ENCODE data around the gene MATK. TPM values are rescaled to one million over a fixed set of nuclear protein-coding genes. Genes with fewer than 3 reads are reported as not detected.

Gene MATK
- total and polyA plus RNA-seq, 4 donors, result 0.78 to 7.0 (median 1.8) TPM

DNA sequence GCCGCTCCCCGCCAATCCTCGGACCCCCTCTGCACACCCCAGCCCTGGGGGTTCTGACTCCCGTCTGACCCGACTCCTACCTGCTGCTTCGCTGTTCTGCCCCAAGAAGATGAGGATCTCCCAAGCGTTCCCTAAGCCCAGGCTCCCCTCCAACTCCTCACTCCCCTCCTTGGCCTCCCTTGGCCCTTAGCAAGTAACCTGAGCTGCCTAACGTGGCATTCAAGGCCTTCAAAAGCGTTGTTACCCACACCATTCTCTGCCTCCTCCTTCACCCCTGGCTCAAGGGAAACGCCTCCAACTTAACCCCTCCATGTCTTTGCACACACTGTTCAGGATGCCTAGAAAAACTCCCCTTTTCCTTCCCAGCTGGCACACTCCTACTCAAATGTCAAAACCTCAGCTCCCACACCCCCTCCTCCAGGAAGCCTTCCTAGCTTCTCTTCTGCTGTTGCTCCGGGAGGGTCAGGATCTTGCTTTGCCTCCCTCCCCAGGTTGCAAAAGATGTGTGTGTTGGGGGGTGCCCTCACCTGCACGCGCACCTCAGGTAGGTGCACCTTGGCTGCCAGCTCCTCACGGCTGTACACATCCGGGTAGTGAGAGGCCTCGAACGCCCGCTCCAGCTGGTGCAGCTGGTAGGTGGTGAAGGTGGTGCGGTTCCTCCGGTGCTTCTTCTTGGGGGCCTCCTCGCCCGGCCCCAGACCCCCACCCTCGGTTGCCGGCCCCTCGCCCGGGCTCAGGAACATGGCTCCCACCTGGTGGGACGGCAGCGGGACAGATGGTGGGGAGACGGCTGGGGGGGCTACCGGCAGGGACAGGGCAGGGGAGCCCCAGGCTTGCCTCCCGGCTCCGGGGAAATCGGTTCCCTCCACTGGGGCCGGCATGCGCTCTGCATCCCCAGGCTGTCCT is 14.9 kb downstream of the MATK start:
- Histone ChIP-seq H3K27ac (ENCODE audit: low read depth in 1 of 2, low read length in 2 of 2) (no peak overlapping the region), H3K4me3 (ENCODE audit: low read depth in 1 of 3, low read length in 3 of 3) (no peak overlapping the region), H3K36me3 (ENCODE audit: control insufficient read depth in 4 of 4, insufficient read depth in 3 of 4, low read depth in 1 of 4, low read length in 3 of 4) (peaks cover 3 to 29% (median 7%) of the 10 kb centered on the region in 4 donors), H3K4me1 (ENCODE audit: control insufficient read depth in 4 of 4, insufficient read depth in 4 of 4, low read length in 3 of 4) (no peaks in the 10 kb centered on the region), H3K9me3 (ENCODE audit: control insufficient read depth in 4 of 4, low read length in 3 of 4) (no peaks in the 10 kb centered on the region), H3K9ac (ENCODE audit: low read depth in 1 of 2, low read length in 2 of 2) (no peak overlapping the region), H3K27me3 (ENCODE audit: control insufficient read depth in 4 of 4, insufficient read depth in 4 of 4, low read length in 3 of 4) (no peaks in the 10 kb centered on the region)
- TF ChIP-seq RXRA (IDR thresholded peaks at IDR 0.05) (no peak), HNF4G (IDR thresholded peaks at IDR 0.05) (no peak), CTCF (IDR thresholded peaks at IDR 0.05; ENCODE audit: low read depth, low read length, missing input control) (no peak), FOXA2 (IDR thresholded peaks at IDR 0.05) (no peak)
- 86% methylated on average over 35 of the region's 35 CpGs for WGBS
- DNase-seq (ENCODE audit: low spot score), result no peak

DNA sequence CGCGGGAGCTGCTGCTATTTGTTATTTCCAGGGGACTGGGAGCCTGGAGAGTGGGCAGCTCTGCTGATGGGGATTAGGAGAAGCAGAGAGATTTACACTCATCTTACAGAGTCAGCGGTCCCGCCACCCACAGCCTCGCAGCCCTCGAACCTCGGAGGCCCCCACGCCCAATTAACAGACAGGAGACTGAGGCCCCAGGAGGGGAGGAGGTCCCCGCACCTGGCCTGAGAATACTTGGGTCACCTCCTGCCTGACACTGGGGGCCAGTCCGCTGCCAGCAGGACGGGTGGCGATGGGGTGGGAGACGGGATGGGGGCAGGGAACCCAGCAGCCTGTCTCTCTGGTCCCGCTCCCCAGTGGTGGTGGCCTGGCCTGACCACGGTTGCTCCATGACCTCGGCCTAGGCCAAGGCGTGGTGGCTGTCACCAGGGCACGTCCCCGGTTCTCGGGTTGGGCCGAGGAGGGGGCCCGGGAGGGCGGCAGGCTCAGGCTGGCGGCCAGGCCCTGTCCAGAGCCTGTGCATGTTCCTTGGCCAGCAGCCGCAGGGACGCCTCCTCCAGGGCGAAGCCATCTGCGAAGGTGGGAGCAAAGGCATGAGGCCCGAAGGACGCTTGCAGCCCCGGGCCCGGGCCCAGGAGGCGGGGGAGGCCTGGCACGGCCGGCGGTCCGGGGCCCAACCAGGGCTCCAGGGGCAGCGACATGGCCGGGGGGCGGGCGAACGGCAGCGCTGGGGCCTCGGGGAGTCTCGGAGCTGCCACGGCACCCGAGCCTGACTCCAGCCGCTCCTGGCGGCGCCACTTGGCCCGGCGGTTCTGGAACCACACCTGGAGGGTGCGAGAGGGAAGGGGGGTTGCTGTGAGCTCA is 15.8 kb downstream of the MATK start:
- TF ChIP-seq GABPA (IDR thresholded peaks at IDR 0.05 in 1 of 2, conservative IDR thresholded peaks at IDR 0.05 in 1 of 2) (no peak), JUND (IDR thresholded peaks at IDR 0.05) (no peak), NR2F2 (IDR thresholded peaks at IDR 0.05) (no peak), YY1 (IDR thresholded peaks at IDR 0.05) (no peak)
- 82% methylated on average over 53 of the region's 53 CpGs for WGBS
- Histone ChIP-seq H3K27me3 (ENCODE audit: control insufficient read depth in 4 of 4, insufficient read depth in 4 of 4, low read length in 3 of 4) (no peaks in the 10 kb centered on the region), H3K36me3 (ENCODE audit: control insufficient read depth in 4 of 4, insufficient read depth in 3 of 4, low read depth in 1 of 4, low read length in 3 of 4) (peaks cover 3 to 30% (median 7%) of the 10 kb centered on the region in 4 donors), H3K9me3 (ENCODE audit: control insufficient read depth in 4 of 4, low read length in 3 of 4) (no peaks in the 10 kb centered on the region), H3K4me3 (ENCODE audit: low read depth in 1 of 3, low read length in 3 of 3) (no peak overlapping the region), H3K9ac (ENCODE audit: low read depth in 1 of 2, low read length in 2 of 2) (no peak overlapping the region), H3K27ac (ENCODE audit: low read depth in 1 of 2, low read length in 2 of 2) (no peak overlapping the region), H3K4me1 (ENCODE audit: control insufficient read depth in 4 of 4, insufficient read depth in 4 of 4, low read length in 3 of 4) (no peaks in the 10 kb centered on the region)
- no peak for DNase-seq (ENCODE audit: low spot score)

GRCh38 chr19:3769494-3769893 is 16.7 kb downstream of the MATK start:
- no peak overlapping the region for H3K4me3 ChIP-seq (ENCODE audit: low read depth in 1 of 3, low read length in 3 of 3)
- no peak overlapping the region for H3K27ac ChIP-seq (ENCODE audit: low read depth in 1 of 2, low read length in 2 of 2)
- TF ChIP-seq SP1 (IDR thresholded peaks at IDR 0.05), result no peak
- TF ChIP-seq RXRA (IDR thresholded peaks at IDR 0.05), result no peak
- TF ChIP-seq TAF1 (conservative IDR thresholded peaks at IDR 0.05), result no peak
- TF ChIP-seq JUND (IDR thresholded peaks at IDR 0.05), result no peak
- TF ChIP-seq, protein P1, sequence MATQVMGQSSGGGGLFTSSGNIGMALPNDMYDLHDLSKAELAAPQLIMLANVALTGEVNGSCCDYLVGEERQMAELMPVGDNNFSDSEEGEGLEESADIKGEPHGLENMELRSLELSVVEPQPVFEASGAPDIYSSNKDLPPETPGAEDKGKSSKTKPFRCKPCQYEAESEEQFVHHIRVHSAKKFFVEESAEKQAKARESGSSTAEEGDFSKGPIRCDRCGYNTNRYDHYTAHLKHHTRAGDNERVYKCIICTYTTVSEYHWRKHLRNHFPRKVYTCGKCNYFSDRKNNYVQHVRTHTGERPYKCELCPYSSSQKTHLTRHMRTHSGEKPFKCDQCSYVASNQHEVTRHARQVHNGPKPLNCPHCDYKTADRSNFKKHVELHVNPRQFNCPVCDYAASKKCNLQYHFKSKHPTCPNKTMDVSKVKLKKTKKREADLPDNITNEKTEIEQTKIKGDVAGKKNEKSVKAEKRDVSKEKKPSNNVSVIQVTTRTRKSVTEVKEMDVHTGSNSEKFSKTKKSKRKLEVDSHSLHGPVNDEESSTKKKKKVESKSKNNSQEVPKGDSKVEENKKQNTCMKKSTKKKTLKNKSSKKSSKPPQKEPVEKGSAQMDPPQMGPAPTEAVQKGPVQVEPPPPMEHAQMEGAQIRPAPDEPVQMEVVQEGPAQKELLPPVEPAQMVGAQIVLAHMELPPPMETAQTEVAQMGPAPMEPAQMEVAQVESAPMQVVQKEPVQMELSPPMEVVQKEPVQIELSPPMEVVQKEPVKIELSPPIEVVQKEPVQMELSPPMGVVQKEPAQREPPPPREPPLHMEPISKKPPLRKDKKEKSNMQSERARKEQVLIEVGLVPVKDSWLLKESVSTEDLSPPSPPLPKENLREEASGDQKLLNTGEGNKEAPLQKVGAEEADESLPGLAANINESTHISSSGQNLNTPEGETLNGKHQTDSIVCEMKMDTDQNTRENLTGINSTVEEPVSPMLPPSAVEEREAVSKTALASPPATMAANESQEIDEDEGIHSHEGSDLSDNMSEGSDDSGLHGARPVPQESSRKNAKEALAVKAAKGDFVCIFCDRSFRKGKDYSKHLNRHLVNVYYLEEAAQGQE (IDR thresholded peaks at IDR 0.05), result no peak
- no peak for TF ChIP-seq NR2F2 (IDR thresholded peaks at IDR 0.05)
- TF ChIP-seq GABPA (IDR thresholded peaks at IDR 0.05 in 1 of 2, conservative IDR thresholded peaks at IDR 0.05 in 1 of 2), result no peak
- TF ChIP-seq, protein P2, sequence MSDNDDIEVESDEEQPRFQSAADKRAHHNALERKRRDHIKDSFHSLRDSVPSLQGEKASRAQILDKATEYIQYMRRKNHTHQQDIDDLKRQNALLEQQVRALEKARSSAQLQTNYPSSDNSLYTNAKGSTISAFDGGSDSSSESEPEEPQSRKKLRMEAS (IDR thresholded peaks at IDR 0.05), result no peak
- no peak for TF ChIP-seq HNF4G (IDR thresholded peaks at IDR 0.05)
- TF ChIP-seq YY1 (IDR thresholded peaks at IDR 0.05), result no peak
- TF ChIP-seq HNF4A (conservative IDR thresholded peaks at IDR 0.05), result no peak
- no peak for DNase-seq (ENCODE audit: low spot score)
- peaks cover 3 to 34% (median 7%) of the 10 kb centered on the region in 4 donors for H3K36me3 ChIP-seq (ENCODE audit: control insufficient read depth in 4 of 4, insufficient read depth in 3 of 4, low read depth in 1 of 4, low read length in 3 of 4)
- no peaks in the 10 kb centered on the region for H3K4me1 ChIP-seq (ENCODE audit: control insufficient read depth in 4 of 4, insufficient read depth in 4 of 4, low read length in 3 of 4)
- no peak overlapping the region for H3K9ac ChIP-seq (ENCODE audit: low read depth in 1 of 2, low read length in 2 of 2)
- H3K27me3 ChIP-seq (ENCODE audit: control insufficient read depth in 4 of 4, insufficient read depth in 4 of 4, low read length in 3 of 4), result no peaks in the 10 kb centered on the region
- 89% methylated on average over 17 of the region's 17 CpGs for WGBS
- no peaks in the 10 kb centered on the region for H3K9me3 ChIP-seq (ENCODE audit: control insufficient read depth in 4 of 4, low read length in 3 of 4)
